HG03442 (cell line): Measurements from ENCODE around the gene TULP1.
"Not testable (repeated sequence)": the region's sequence is repeated elsewhere in the genome, so short reads cannot be mapped to it uniquely, and the experiment has no call there.

Source experiments
- ATAC-seq: cut with Tn5 transposase; IDR thresholded peaks from one replicate; pipeline ENCODE4 v1.9.1; 2021; ENCODE audit warnings: mild to moderate bottlenecking, moderate library complexity; ENCODE audit not compliant: unreplicated experiment

The TULP1 gene

GRCh38 chr6:35522151-35522550, 9.5 kb upstream of the TULP1 start:
- ATAC-seq: no peak

GRCh38 chr6:35521235-35521634, 8.5 kb upstream of the TULP1 start:
- no peak for ATAC-seq

- ATAC-seq: no peak
Measured at GRCh38 chr6:35519313-35520015, 6.8 kb upstream of the TULP1 start.

DNA sequence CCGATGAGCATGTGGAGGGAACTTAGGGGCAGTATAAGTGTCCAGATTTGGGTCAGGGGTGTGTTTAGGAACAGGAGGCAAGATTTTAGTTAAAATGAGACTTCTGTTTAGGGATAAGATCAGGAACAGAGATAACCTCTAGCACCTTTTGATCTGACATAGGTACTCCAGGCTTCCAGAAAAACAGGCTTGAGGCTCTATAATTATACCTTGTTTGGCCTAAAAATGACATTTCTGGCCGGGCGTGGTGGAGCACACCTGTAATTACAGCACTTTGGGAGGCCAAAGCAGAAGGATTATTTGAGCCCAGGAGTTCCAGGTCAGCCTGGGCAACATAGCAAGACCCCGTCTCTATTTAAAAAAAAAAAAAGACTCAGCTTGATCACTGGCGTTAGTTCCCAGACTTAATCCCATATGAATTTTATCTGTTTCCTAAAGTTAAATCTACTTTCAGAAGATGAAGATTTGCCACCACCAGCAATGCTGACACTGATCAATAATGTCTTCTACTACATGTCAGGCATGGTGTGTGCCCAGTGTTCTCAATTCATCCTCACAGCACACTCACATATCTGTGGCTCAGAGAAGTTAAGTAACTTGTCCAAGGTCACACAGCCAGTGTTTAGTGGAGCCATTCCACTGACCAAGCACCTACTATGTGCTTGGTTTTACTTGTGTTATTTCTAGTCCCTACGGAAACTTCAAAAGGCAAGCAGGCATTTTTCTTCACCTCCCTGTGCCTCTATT, 6.0 kb upstream of the TULP1 start:
- ATAC-seq: no peak

- ATAC-seq: not testable (repeated sequence)
Measured at GRCh38 chr6:35517978-35518377, 5.3 kb upstream of the TULP1 start.

- ATAC-seq: no peak
Measured at GRCh38 chr6:35516712-35517111, 4.0 kb upstream of the TULP1 start.

DNA sequence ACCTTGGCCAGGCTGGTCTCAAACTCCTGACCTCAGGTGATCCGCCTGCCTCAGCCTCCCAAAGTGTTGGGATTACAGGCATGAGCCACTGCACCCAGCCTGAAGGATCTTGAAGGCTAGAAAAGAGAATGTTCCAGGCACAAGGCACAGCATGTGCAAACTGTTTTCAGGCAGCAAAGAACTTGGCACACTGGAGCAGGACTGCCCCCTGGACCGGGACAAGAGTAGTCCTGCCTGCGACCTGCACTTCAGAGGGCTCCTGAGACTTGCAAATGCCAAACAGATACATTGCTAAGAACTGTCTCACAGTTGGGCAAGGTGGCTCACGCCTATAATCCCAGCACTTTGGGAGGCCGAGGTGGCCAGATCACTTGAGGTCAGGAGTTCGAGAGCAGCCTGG, 3.2 kb upstream of the TULP1 start:
- ATAC-seq: not testable (repeated sequence)

DNA sequence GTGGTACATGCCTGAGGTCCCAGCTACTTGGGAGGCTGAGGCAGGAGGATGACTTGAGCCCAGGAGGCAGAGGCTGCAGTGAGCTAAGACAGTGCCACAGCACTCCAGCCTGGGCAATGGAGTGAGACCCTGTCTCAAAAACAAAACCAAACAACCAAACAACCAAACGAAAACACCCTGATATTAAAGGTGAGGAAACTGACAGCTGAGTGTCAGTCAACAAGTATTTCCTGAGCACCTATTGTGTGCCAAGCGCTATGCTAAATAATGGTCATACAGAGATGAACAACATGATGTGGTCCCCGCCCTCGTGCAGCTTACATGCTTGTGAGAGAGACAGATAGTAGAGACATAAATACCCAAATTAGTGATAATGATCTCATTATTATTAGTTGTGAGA, 1.9 kb upstream of the TULP1 start:
- ATAC-seq: no peak

GRCh38 chr6:35512006-35512405, 690 bp downstream of the TULP1 start:
- ATAC-seq: no peak

DNA sequence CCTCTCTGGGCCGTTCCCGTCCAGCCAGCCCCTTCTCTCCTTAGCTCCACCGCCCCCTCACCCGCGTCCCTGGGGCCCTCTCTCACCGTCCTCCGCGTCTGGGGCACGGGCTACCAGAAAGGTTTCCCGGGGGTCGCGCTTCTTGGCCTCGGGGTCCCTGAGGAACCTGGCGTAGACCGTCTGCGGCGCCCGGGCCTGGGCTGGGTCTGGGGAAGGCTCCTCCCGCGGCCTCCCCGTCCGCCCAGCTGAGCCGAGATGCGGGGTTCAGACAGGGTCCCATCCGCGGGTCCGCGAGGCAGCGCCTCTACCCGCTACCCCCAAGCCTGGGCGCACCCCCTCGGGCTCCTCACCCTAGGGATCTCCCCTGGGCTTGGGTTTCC, 1.1 kb downstream of the TULP1 start:
- no peak for ATAC-seq

DNA sequence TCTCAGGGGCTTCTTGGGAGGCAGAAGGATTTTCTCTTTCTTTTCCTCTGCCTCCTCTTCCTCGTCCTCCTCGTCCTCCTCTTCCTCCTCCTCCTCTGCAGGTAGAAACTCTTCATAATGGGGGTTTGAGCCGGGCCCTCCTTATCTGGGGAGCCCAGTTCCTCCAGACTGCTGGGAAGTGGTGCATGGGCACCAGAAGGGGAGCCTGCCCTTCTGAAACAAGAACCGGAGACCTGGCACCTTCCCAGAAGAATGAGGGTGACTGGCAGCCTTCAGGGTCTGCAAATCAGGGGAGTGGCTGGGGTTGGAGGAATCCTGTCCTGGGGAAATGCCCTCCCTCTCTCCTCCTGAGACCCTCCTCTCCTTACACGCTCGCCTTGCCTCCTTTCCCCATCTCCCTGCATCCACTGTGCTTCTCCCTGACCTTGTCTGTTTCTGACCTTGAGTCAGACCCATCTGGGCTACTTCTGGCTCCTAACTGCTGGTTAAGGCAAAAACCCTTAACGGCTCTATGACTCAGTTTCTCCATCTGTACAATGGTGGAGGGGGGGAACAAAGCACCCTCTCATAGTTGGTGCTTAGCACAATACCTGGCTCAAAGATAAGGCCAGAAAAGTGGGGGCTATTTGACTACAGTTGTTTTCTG, 1.7 kb downstream of the TULP1 start:
- ATAC-seq: no peak

DNA sequence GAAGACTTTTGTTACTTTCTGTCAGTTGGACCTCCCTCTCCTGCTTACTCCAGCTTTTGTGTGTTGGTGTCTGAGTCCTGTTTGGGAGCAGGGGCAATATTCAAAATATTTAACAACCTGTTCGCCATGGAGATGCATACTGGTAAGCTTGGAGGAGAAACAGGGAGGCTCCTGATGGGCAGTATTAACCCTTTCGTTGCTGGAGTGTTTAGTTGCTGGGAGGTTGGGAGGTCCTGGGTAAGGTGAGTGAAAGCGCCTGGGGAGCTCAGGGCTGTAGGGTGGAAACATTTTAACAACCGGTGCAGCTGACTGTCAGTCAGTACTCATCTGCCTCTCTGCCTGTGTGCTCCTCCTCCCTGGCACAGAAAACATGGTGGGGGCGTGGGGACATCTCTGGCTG, 4.2 kb downstream of the TULP1 start:
- ATAC-seq: no peak

DNA sequence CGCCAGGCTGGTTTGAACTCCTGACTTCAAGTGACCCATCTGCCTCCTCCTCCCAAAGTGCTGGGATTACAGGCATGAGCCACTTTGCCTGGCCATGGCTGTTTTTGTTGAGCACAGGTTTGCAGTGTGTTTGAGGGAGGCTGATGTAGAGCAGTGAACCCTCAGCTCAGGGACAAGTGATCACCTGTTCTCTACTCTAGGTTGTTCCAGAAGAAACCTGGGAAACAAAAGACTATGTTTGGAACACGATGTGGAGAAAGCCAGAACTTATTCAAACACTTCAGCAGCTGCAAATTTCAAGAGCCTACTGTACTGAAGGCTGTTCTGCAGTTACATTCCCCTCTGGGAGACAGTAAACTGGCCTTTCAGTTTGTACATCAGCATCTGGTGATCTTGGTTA, 4.7 kb downstream of the TULP1 start:
- no peak for ATAC-seq

- no peak for ATAC-seq
Measured at GRCh38 chr6:35507221-35507620, 5.5 kb downstream of the TULP1 start.

DNA sequence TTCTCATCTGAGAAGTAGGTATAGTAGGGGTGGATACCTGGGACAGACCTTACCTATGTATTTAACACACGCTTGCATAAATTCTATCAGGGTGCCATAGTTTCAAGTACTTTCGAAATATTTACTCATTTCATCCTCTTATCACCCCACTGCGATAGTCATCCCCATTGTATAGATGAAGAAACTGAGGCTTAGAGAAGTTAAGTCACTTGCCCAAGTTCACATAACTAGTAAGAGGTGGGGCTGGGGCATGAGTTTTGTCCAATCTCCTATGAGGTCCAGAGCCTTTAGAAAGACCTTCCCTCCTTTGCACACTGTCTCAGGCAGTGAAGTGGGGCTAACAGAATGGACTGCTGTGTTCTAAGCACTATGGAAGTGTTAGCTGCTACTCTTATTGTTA, 6.2 kb downstream of the TULP1 start:
- no peak for ATAC-seq

- no peak for ATAC-seq
Measured at GRCh38 chr6:35505999-35506412, 6.7 kb downstream of the TULP1 start.

DNA sequence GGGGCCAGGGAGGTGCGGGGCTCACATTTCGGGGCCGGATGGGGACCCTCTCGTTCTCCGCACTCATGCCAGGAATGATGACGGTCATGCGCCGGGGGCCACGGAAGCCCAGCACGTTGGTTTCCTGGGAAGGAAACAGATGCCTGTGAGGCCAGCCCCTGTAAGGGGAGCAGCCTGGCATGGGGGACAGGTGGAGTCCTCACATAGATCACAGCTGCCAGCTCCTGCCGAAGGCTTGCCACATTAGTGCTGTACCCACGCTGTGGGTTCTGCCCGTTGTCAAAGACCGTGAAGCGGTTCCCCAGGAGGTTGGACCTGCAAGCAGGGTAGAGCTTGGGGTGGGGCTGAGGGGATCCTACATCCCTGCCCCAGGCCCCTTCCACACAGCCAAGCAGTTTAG, 9.2 kb downstream of the TULP1 start:
- no peak for ATAC-seq

GRCh38 chr6:35501784-35502183, 10.9 kb downstream of the TULP1 start:
- ATAC-seq: no peak

GRCh38 chr6:35500782-35501181, 11.9 kb downstream of the TULP1 start:
- no peak for ATAC-seq

DNA sequence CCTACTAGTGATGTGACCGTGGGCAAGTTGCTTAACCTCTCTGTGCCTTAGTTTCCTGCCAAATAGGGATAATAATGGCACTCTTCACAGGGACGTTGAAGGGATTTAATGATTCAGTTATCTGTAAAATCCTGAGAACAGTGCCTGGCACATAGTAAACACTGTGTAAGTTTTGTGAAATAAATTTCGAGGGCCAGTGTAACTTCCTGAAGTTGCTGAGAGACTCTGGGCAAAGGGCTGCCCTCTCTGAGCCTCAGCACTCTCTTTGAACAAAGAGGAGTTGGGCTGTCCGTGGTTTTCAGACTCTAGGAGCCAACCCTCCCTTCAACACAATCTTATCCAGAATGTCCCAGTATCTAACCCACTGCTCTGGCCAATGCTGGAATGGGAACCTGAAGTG, 13.3 kb downstream of the TULP1 start:
- ATAC-seq: no peak

DNA sequence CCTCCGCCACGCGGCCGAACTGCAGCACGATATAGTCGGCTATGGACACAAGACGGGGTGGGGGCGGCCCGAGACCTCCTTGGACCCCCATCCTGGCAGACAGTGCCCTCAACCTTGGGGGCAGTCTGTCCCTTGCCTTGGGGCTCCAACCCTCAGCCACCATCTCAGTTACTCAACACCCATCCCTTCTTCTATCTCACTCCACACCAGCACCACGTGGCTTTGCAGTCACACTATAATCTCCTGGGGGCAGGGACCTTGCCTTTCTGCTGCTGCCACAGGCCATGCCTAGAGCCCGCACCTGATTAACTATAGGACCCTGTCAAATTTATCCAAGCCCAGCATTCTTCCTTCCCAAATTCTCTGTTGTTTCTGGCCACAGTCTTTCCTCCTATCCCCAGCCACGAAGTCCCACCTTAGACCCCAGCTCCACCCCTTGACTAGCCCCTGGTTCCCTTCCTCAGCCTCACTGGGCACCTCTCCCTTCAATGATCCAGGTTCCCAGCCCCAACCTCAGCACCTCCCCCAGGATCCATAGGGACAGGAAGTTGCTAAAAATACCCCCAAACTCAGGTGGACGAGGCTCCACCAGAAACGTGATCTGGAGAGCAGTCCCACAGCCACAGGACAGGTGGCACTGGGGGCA, 14.2 kb downstream of the TULP1 start:
- ATAC-seq: no peak
